Heart right ventricle (tissue), 16 donors: ENCODE measurements around the gene PLCB1. TPM values are rescaled to one million over a fixed set of nuclear protein-coding genes. Genes with fewer than 3 reads are reported as not detected.

Source experiments
- ATAC-seq, 8 donors: fragments of 200-7000 bp; cut with Tn5 transposase; one replicate each; pipeline ENCODE4 v1.9.1; 2020; ENCODE audit warnings: mild to moderate bottlenecking in 8 of 8, moderate library complexity in 8 of 8, moderate number of reproducible peaks in 1 of 8
- DNase-seq, 2 donors: peaks; one replicate each; pipeline ENCODE4 v3.0.0-alpha.2; 2020
- H3K27ac ChIP-seq, 10 donors: fragments of 200-600 bp; sonication (generic) in 2 of 10; one replicate each; pipeline versions ENCODE4 v1.5.0 to v1.8.0; 2020 to 2022; ENCODE audit warnings: mild to moderate bottlenecking in 3 of 10
- H3K27me3 ChIP-seq, 7 donors: fragments of 200-600 bp; one replicate each; pipeline ENCODE4 v1.8.0; 2021 to 2022; ENCODE audit warnings: mild to moderate bottlenecking in 2 of 7
- H3K36me3 ChIP-seq, 9 donors: fragments of 200-600 bp; sonication (generic) in 1 of 9; one replicate each; pipeline versions ENCODE4 v1.5.0 to v1.8.0; 2020 to 2022; ENCODE audit warnings: mild to moderate bottlenecking in 2 of 9
- H3K4me1 ChIP-seq, 9 donors: fragments of 200-600 bp; sonication (generic) in 1 of 9; one replicate each; pipeline versions ENCODE4 v1.5.0 to v1.8.0; 2020 to 2022; ENCODE audit warnings: mild to moderate bottlenecking in 4 of 9
- H3K4me3 ChIP-seq, 10 donors: fragments of 200-600 bp; sonication (generic) in 2 of 10; one replicate each; pipeline versions ENCODE4 v1.5.0 to v1.8.0; 2020 to 2022; ENCODE audit warnings: mild to moderate bottlenecking in 7 of 10, moderate library complexity in 2 of 10
- H3K9me3 ChIP-seq, 11 donors: fragments of 200-600 bp in 10 of 11; sonication (generic) in 2 of 11; one replicate each; pipeline versions ENCODE4 v1.5.0 to v1.8.0; 2013 to 2022; ENCODE audit warnings: mild to moderate bottlenecking in 2 of 11, control low read depth in 1 of 11, moderate library complexity in 1 of 11
- CTCF ChIP-seq, 9 donors: fragments of 200-600 bp; sonication (generic) in 2 of 9; IDR thresholded peaks; one replicate each; pipeline versions ENCODE4 v1.5.0 to v1.8.0; 2021 to 2022; ENCODE audit warnings: antibody characterized with exemption in 9 of 9, mild to moderate bottlenecking in 5 of 9, moderate library complexity in 1 of 9
- WGBS, 2 donors: extraction: QIAGEN DNeasy Blood & Tissue Kit; methylation state at CpG; one replicate each; pipeline ENCODE4 v1.1.7; 2013; ENCODE audit warnings: inconsistent platforms in 1 of 2; 5-methylcytosine and 5-hydroxymethylcytosine counted together
- intact Hi-C, 10 donors: fragments of 100-400 bp; cut with DNase I; formaldehyde crosslinking; loops; one replicate each; pipeline versions ENCODE4 v1.11.1 to v1.14.2; 2022
- polyA plus RNA-seq, 2 donors: library from polyadenylated mRNA; stranded (reverse); fragments of 200-250 nt; gene quantifications; one replicate each; pipeline ENCODE4 v1.2.3, GENCODE V29; 2013
- total RNA-seq, 10 donors: library from RNA; stranded (reverse); fragmentation: NEBNext Ultra II Directional in 3 of 10; extraction: Animal tissue kit (Norgen Biotek cat#: 25700) in 3 of 10; gene quantifications; one replicate each; pipeline versions ENCODE4 v1.2.1 to v1.2.4, GENCODE V29; 2021 to 2023
- donor health status: Arrhythmogenic right ventricular cardiomyopathy.
- donor health status: ischemic (EF 13 %, LVEDD 7.1; RV severe dilation, severe dysfunction).
- donor health status: healthy with polysubstance abuse.
- donor health status: DM: no; HTN: yes; CAD: no.
- donor health status: DM: no; HTN: no; CAD: no.
- donor health status: ischemic (EF 25% LVEDD 6.9; RV normal size, moderate dysfunction).
- donor health status: ischemic (EF 25% LVEDD 5.7; RV mildly dilated, moderate dysfunction).
- donor health status: healthy.
- donor health status: DM: yes; HTN: yes; CAD: no.
- donor health status: Ischemic cardiomyopathy.
- donor health status: ischemic (EF 35%, LVEDD 5.7; RV mildly dilated, moderate dysfunction).
- donor health status: nonischemic (EF 11% LVEDD 7.7; RV severe dilation, severe dysfunction).
- donor health status: DM: yes; HTN: yes; CAD: no.
- donor health status: PGD.
- donor health status: ischemic (EF 29% LVEDD 5.4; RV normal size, mild dysfunction).
- donor health status: nonischemic (EF 23%, LVEDD 6.1; RV moderate dilation, normal function).

The PLCB1 gene
- total and polyA plus RNA-seq, 12 donors, result 2.2 to 12.7 (median 7.1) TPM

GRCh38 chr20:8118760-8119159, 13.3 kb upstream of the PLCB1 start:
- no peak overlapping the region for H3K27ac ChIP-seq
- no peak for DNase-seq
- no peak for TF ChIP-seq CTCF (IDR thresholded peaks at IDR 0.05)
- WGBS, 2 donors, result 59 to 61% methylated on average over 1 of the region's 1 CpG
- H3K4me1 ChIP-seq, result peaks cover 0 to 5% (median 0%) of the 10 kb centered on the region in 9 donors
- H3K4me3 ChIP-seq, result no peak overlapping the region
- ATAC-seq, result no peak
- intact Hi-C loops, result no loop called here
- H3K9me3 ChIP-seq, result no peaks in the 10 kb centered on the region
- H3K36me3 ChIP-seq, result no peaks in the 10 kb centered on the region
- peaks cover 0 to 3% (median 0%) of the 10 kb centered on the region in 7 donors for H3K27me3 ChIP-seq

- H3K36me3 ChIP-seq, result no peaks in the 10 kb centered on the region
- 95 to 97% methylated on average over 1 of the region's 1 CpG for WGBS, 2 donors
- peaks cover 0 to 5% (median 0%) of the 10 kb centered on the region in 9 donors for H3K4me1 ChIP-seq
- DNase-seq (no peak), ATAC-seq (no peak)
- no peaks in the 10 kb centered on the region for H3K9me3 ChIP-seq
- no peak for TF ChIP-seq CTCF (IDR thresholded peaks at IDR 0.05)
- H3K27me3 ChIP-seq, result peaks cover 0 to 3% (median 0%) of the 10 kb centered on the region in 7 donors
- no peak overlapping the region for H3K27ac ChIP-seq
- intact Hi-C loops, result loop anchor here in 3 of 10 donors (2.0 to 10.0 kb wide), 3 partner anchors 57 to 77 kb away; no protein-coding TSS in a partner anchor
- H3K4me3 ChIP-seq, result no peak overlapping the region
Measured at GRCh38 chr20:8121666-8122065, 10.4 kb upstream of the PLCB1 start.

GRCh38 chr20:8124639-8125038, 7.4 kb upstream of the PLCB1 start:
- Histone ChIP-seq H3K36me3 (no peaks in the 10 kb centered on the region), H3K4me1 (peaks cover 0 to 5% (median 0%) of the 10 kb centered on the region in 9 donors), H3K9me3 (no peaks in the 10 kb centered on the region), H3K27ac (no peak overlapping the region), H3K27me3 (no peaks in the 10 kb centered on the region), H3K4me3 (no peak overlapping the region)
- ATAC-seq (no peak), DNase-seq (no peak)
- no peak for TF ChIP-seq CTCF (IDR thresholded peaks at IDR 0.05)
- intact Hi-C loops, result loop anchor here in 3 of 10 donors (5.0 to 10.0 kb wide), 3 partner anchors 60 to 80 kb away; no protein-coding TSS in a partner anchor

GRCh38 chr20:8126181-8126580, 5.9 kb upstream of the PLCB1 start:
- peaks cover 0 to 5% (median 0%) of the 10 kb centered on the region in 9 donors for H3K4me1 ChIP-seq
- H3K4me3 ChIP-seq, result no peak overlapping the region
- intact Hi-C loops, result loop anchor here in 3 of 10 donors (2.0 to 10.0 kb wide), 4 partner anchors 61 to 263 kb away; no protein-coding TSS in a partner anchor
- no peak overlapping the region for H3K27ac ChIP-seq
- no peak for TF ChIP-seq CTCF (IDR thresholded peaks at IDR 0.05)
- ATAC-seq (no peak), DNase-seq (no peak)
- no peaks in the 10 kb centered on the region for H3K9me3 ChIP-seq
- H3K36me3 ChIP-seq, result no peaks in the 10 kb centered on the region
- H3K27me3 ChIP-seq, result no peaks in the 10 kb centered on the region
- WGBS, 2 donors, result 92 to 93% methylated on average over 4 of the region's 4 CpGs
